Stimulated activated CD4-positive, alpha-beta T cell treated with anti-CD3 and anti-CD28 coated beads, Interleukin-4, amount 100 ng/mL, for 4 hours (primary cell): Measurements from ENCODE around the gene UBN1.

Experiments
- DNase-seq, 2 experiments: peaks; one replicate each; pipeline ENCODE4 v3.0.0-alpha.2; 2020

The UBN1 gene

DNA sequence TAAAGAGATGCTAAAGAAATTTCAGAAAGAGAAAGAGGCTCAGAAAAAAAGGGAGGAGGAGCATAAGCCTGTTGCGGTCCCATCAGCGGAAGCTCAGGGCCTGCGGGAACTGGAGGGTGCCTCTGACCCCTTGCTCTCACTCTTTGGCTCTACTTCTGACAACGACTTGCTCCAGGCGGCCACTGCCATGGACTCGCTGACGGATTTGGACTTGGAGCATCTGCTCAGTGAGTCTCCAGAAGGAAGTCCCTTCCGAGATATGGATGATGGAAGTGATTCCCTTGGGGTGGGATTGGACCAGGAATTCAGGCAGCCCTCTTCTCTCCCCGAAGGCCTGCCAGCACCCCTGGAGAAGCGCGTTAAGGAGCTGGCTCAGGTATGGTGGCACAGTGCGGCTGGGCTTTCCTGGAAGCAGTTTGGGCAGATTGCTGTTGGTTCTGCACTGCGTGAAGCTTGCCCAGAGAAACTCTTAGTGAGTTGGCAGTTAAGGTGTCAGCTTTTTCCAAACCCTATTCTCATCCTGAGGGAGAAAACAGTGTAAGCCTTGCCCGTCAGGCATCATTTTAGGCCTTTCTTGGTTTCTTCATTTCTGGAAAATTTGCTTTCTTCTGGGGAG is 13.6 kb downstream of the UBN1 start:
- no peak for DNase-seq

DNA sequence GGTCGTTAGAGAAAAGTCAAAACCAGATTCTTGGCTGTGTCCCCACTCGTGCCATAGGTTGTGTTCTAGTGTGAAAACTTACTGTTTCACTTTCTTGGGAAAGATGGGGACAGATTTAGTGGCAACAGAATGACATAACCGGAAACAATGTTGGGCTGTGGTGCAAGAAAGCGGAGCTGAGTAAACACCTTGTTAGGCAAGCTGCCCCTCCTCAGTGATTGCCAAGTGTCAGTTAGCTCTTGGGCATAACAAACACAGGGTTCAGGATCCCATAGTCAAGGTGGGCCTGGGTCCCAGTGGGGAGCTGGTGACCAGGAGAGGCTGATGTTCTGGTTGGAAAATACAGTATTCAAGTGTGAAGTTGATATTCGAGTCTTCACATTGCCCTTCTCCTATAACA is 15.4 kb downstream of the UBN1 start:
- no peak for DNase-seq

DNA sequence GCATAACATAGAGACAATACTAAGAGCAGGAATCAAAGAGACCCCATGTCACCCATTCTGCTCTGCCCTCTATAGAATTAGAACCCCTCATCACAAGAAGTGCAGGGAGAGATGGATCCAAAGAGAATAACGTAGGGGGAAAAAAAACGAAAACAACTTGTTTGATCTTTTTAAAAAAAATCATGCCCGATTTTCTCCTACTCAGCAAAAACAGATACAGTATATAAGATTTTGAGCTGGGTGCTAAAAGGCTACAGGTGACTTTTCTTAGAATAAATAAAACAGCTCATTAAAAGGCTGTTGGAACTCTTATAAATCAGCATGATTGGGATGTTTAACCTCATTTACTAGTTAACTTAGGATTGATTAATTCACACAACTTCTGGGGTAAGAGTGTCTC is 17.4 kb downstream of the UBN1 start:
- DNase-seq = no peak

DNA sequence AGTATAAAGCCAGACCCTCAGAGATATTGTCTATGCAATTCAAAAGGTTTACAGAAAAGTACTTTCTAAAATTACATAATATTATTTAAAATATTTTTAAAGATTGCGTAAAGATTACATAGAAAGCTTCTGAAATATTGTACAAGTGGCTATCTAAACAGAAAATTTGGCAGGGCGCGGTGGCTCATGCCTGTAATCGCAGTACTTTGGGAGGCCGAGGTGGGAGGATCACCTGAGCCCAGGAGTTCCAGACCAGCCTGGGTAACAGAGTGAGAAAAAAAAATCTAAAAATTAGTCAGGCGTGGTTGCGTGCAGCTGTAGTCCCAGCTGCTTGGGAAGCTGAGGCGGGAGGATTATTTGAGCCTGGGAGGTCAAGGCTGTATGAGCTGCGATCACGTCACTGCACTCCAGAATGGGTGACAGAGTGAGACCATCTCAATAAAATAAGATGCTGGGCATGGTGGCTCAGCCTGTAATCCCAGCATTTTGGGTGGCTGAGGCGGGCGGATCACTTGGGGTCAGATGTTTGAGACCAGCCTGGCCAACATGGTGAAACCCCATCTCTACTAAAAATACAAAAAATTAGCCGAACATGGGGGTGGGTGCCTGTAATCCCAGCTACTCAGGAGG is 18.1 kb downstream of the UBN1 start:
- no peak for DNase-seq

DNA sequence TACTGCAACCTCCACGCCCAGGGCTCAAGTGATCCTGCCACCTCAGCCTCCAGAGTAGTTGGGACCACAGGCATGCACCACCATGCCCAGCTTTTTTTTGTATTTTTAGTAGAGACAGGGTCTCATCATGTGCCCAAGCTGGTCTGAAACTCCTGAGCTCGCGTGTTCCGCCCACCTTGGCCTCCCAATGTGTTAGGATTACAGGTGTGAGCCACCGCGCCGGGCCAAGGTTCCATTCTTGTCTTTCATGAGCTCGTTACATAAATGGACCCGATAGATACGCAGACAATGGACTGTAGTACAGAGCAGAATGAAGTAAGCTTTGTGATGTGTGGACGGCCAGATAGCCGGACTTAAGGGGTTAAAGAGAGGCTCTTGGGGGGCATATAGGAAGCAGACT is 19.3 kb downstream of the UBN1 start:
- DNase-seq = no peak

DNA sequence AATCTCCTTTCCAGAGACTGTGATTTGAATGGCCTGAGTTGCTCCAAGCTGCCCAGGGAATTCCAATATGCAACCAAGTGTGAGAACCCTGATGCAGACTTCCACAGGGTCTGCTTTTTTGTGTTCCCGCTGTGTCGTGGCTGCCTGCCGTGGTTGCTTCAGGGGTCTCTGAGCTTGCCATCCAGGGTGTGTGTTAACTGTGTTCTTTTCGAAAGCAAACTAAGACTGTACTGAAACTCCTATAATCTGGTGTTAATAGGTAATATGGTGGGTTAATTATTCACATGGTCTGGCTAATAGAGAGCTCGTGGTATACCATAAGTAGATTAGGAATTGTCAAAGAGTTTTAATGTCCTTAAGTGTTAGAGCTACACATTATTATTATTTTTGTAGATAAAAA is 20.7 kb downstream of the UBN1 start:
- no peak for DNase-seq

DNA sequence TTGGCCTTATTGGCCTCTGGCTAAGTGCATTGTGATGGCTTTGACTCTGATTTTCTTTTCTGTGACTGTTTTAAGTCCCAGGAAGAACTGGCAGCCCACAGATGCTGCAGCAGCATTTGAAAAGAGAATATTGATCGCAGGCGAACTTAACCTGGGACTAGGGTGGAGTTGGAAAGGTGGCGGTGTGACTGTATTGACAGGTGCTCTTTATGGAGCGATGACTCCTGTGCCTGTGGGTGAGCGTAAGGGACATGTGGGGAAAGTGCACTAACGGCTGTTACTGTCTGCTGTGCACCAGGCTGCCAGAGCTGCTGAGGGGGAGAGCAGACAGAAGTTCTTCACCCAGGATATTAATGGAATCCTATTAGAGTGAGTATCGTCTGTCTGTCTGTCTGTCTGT is 21.3 kb downstream of the UBN1 start:
- DNase-seq = no peak

DNA sequence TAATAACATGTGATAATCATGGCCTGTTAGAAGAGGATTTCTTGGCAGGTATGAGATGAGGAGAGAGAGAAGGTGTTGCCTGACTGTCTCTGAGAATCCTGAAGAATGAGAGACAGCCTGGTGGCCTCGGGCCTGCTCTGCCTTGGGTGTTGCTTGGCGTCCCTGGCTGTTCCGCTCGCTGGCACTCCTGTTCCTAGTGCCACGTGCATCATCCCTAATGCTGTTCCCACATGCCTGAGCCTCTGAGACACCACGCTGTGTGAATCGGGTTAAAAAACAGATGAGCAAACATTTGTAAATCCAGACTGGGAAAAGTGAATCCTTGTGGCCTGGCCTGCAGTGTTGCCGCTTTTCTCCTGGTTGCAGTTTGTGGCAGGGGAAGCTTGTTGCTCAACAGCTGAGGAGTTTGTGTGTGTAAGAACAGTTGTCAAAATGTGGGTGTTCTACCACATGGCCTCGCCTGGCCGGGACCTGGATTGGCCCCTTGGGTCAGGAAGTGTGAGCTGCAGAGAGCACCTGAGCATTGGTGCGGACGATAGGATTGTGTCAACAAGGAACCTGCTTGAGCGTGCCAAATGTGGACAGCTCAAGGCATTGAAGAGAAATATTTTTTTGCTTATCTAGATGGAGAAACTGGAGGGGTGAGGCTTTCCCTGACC is 22.0 kb downstream of the UBN1 start:
- no peak for DNase-seq

DNA sequence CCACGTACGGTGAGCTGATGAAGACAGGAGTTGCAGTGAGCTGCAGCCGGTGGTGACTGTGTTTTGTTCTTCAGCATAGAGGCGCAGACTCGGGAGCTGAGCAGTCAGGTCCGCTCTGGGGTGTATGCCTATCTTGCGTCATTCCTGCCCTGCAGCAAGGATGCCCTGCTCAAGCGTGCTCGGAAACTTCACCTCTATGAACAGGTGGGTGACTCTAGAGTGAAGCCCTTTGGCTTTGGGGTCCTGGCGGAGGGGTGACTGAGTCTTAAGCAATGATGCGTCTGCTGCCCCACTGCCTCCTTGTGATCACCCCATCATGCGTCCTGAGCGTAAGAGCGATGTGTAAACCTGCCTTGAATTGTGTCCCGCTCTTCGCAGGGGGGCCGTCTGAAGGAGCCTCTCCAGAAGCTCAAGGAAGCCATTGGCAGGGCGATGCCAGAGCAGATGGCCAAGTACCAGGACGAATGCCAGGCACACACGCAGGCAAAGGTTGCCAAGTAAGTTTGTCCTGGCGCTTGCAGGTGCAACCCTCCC is 22.9 kb downstream of the UBN1 start:
- no peak for DNase-seq

DNA sequence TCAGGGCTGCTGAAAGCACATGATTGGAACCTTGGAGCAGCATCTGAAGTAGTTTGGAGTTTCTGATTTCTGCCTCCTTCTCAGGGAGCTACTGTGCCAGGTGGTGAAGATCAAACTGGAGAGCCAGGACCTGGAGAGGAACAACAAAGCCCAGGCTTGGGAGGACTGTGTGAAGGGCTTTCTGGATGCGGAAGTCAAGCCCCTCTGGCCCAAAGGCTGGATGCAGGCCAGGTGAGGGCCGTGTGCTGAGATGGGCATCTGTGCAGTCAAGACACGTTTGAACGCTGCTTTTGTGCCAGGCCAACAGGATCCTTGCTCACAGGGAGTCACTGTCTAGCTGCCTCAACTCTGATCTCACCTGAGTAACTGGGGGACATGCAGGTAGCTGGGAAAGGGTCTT is 23.8 kb downstream of the UBN1 start:
- DNase-seq = no peak

DNA sequence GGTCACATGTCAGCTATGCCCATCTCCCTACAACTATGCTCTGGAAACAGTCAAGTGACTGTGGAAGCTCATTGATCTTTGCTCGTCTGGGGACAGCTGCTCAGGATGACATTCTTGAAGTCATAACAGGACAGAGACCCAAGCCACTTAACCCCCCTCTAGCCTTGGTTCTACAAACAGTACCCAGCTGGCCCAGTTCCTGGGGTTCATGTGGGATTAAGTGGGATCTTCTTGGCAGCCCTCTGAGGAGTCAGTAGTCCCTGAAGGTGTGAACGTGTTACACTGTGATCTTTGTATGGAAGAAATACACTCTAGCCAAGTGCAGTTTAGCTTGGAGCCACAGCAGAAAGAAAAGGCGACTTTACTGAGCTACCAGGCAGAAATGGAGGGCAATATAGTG is 25.8 kb downstream of the UBN1 start:
- no peak for DNase-seq

DNA sequence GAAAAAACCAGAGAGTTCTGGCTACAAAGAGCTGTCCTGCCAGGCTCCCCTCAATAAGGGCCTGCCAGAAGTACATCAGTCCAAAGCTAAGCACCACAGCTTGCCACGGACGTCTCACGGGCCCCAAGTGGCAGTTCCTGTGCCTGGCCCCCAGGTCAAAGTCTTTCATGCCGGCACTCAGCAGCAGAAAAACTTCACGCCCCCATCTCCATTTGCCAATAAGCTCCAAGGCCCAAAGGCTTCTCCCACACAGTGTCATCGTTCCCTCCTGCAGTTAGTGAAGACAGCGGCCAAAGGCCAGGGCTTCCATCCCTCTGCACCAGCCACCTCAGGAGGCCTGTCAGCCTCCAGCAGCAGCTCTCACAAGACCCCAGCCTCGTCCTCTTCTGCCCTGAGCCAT is 27.4 kb downstream of the UBN1 start:
- DNase-seq = no peak

DNA sequence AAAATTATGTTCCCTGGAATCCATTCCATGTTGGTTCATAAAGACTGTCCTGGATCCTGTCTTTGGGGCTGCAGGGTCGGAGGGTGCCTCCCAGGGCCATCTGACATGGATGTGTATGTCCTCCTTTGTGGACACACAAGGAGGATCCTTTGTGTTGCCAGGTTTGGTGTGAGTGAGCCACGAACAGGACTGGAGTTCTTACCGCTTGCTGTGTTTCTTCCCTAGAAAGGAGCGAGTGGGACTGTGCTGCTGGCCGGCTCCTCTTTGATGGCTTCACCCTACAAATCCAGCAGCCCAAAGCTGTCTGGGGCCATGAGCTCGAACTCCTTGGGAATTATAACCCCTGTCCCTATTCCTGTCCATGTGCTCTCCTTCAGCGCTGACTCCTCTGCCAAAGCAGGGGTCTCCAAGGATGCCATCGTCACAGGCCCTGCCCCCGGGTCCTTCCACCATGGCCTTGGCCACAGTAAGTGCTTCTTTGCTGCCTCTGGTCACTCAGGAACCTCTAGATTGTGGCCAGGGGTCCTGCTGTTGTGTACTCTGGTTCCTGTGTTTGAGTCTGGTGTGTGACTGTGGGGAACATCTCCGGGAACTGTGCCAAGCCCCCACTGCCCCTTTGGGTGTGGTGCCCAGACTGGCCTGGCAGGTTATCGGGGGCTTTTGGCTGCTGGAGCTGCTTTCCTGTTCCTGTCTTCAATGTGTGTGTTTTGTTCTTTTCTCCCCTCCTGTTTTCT is 29.5 kb downstream of the UBN1 start:
- no peak for DNase-seq

DNA sequence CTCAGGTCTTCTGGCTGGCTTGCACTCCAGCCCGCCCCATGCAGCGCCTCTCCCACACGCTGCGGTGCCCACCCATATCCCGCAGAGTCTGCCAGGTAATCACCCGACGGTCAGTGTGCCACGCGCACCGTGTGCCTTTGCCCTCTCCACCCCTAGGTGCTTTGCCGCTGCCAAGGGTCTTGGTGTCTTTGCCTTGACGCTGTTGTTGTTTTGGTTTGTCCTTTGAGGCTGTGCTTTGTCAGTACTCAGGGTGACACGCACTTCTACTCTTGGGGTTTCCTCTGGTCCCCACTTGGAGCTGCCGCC is 30.1 kb downstream of the UBN1 start:
- no peak for DNase-seq

DNA sequence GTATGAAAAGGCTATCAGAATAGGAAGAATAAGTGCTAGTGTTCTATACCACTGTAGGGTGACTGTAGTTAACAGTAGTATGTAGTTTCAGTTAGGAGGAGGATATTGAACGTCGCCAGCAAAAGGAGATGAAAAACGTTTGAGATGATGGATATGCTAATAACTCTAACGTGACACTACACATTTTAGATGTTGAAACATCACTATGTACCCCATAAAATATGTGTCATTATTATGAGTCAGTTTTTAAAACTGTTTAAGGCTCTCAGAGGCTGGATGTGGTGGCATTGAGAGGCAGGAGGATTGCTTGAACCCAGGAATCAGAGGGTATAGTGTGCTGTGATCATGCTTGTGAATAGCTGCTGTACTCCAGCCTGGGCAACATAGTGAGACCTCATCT is 31.8 kb downstream of the UBN1 start:
- DNase-seq = no peak

DNA sequence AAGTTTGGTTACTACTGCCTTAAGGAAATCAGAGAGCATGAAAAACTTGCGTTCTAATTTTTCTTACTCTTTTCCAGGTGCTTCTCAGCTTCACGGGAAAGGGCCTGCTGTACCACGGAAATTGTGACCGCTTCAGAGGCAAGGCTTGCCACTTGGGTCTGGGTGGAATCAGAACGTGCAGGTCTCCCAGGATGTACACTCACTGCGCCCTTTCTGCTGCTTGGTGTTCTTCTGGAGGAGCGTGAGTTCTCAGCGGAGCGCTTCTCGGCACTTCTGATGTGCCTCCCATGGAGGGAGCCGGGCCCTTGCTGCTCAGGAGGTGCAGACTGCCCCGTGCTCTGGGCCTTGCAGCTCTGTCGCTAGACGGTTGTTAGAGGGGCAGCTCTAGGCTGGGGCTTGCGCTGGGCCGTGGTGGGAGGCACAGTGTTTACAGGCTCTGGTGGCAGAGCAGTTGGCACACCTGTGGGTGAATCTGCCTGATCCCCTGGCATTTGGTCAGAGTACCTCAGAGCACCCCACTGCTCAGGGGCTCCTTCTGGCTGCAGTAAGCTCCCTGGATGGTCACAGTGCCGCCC is 32.8 kb downstream of the UBN1 start:
- DNase-seq = no peak

DNA sequence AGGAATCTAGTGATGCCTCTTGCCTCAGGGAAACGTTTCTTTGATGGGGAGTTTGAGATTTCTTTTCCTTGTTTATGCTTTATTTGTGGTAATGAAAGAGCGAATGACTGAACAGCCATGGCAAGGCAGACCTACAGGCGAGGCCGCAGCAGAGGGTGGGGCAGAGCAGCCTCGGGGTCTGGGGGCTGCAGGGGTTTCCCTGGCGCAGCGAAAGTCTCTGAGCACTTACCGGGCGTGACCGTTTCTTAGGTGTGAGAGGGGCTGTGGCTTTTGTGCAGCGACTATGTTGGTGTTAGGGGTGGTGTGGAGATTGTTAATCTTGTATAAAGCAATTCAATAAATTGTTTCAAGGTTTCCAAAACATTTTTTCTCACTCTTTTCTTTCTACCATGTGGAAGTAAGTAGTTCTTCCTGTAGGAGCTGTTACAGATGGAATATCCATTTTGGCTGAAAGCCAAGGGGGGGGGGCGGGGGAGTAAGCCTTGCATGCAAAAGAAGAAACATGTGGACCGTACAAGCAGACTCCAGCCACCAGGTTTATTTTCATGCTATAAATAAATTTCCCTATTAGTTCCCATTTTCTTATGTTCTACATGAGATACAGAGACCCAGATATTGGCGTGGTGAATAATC is 34.8 kb downstream of the UBN1 start:
- DNase-seq = no peak

DNA sequence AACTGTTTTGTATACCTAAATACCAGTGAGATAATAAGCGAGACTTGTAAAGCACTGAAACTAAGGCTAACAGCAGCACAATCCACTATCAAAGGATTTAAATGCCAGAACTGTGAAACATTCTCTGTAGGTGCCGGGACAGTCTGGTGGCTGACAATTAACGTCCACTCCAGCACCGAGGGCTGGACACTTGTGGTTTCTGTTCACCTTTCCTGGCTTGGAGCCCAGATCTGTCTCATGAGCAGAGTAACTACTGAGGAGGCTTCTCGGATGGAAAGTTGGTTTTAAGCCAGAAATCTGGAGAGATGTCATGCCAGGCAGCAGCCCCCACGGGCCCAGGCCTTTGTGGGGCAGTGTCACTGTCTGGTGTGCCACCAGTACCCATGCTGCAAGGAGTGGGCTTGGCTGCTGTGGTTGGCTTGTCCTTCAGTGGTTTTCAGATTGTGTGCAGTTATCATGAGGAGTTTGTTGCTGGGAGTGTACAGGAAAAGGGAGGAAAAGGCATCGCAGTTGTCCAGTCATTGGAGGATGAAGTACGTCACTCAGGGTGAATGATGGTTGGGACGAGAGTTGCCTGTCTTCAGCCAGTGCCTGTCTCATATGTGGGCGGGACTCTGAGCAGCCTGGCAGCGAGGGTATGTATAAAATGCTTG is 35.5 kb downstream of the UBN1 start:
- no peak for DNase-seq

DNA sequence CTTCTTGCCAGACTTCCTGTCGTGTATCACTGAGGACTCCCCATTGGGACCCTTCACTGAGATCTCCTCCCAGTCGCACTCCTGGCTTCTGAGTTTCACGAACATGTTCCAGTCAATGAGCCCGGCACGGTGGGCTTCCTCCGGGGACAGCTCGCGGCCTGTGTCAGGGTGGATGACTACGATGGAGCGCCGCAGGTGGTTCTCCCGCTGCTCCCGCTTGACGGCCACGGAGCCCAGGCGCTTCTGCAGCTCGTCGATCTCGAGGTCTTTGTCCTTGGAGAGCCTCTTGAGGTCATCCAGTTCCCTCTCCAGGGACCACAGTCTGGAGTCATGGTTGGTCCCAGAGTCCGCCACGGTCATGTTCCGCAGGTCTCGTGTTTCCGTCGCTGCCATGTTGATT is 36.2 kb downstream of the UBN1 start:
- no peak for DNase-seq

DNA sequence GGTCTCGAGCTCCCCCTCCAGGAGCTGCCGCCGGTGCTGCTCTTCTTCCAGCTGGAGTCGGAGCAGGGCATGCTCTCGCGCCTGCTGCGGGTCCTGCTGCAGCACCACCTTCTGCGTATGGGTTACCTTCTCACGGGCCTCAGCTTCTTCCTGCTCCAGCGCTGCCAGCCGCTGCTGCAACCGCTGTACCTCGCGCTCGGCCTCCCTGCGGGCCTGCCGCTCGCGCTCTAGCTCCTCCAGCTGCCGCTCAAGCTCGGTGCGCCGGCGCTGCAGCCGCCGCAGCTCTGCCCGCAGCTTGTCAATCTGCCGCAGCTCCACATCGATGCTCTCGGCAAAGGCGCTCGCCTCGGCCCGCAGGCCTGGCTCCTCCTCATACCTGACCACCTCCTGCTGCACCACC is 36.9 kb downstream of the UBN1 start:
- no peak for DNase-seq

DNA sequence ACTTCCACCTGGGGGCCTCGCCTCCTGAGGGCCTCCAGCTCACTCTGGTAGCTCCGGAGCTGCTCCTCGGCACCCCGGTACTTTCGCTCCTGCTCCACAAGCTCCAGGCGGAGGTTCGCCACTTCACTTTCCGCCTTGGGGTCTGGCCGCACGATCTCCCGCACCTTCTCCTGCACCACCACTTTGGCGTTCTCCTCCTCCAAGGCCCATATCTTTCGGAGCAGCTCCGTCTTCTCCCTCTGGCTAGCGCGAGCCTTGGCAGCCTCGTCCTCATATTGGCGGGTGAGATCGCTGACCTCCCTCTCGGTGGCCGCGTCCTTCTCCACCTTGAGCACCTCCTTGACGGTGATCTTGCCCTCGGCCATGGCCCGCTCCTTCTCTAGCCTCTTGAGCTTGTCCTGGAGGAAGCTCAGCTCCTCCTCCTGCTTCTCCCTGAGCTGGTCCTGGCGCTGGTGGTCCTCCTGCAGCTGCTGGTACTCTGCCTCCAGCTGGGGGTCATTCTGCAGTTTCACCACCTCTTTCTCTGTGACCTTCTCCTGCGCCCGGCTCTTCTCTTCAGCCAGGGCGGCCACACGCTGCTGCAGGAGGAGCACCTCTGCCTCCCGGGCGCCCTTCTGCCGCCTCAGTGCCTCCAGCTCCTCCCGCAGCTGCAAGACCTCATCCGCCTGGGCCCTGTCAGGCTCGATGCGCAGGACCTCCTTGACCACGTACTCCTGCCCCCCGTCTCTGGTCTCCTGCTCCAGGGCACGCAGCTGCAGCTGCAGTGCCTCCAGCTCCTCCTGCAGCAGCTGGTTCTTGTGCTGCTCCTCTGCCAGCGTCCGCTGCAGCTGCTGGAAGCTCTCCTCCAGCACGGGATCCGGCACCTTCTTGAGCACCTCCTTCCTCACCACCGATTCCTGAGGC is 37.9 kb downstream of the UBN1 start:
- no peak for DNase-seq

DNA sequence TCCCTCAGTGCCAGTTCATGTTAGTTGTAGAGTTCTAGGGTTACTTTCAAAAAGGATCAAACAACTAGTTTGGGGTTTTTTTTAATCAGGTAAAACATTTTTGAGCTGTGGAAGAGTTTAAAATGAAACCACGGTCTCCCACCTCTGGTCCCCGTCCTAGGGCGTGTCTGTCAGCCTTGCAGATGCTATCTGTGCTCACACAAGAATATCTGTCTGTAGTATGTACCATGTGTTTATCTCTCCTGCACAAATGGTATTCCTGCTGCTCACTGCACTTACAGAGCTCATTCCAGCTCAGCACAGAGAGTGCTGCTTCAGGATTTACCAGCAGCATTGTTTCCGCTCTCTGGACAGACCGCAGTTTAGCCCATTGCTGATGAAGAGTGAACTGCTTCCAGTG is 38.9 kb downstream of the UBN1 start:
- no peak for DNase-seq
